DOHH2 (cell line): Measurements from ENCODE around the gene TARBP1.
"Not testable (repeated sequence)": the region's sequence is repeated elsewhere in the genome, so short reads cannot be mapped to it uniquely, and the experiment has no call there.

Experiments
- H3F3A ChIP-seq: fragments of 200-600 bp; sonication (generic), shearing (Covaris generic); 2 replicates; pipeline ENCODE4 v1.6.0; 2016; ENCODE audit warnings: antibody characterized with exemption, mild to moderate bottlenecking; ENCODE audit not compliant: control insufficient read depth, insufficient read depth
- H3K27ac ChIP-seq: fragments of 200-600 bp; sonication (generic); 2 replicates; pipeline ENCODE4 v1.5.1; 2014; ENCODE audit warnings: low read depth, mild to moderate bottlenecking, low read length, moderate library complexity
- H3K27me3 ChIP-seq: fragments of 200-600 bp; sonication (generic); 2 replicates; pipeline ENCODE4 v1.6.1; 2014; ENCODE audit warnings: mild to moderate bottlenecking, low read length, mixed read lengths; ENCODE audit not compliant: control insufficient read depth
- H3K36me3 ChIP-seq: fragments of 200-600 bp; sonication (generic); 2 replicates; pipeline ENCODE4 v1.6.1; 2014; ENCODE audit warnings: mild to moderate bottlenecking, low read length, moderate library complexity, mixed read lengths; ENCODE audit not compliant: control insufficient read depth
- H3K4me1 ChIP-seq: fragments of 200-600 bp; sonication (generic); 2 replicates; pipeline ENCODE4 v1.6.1; 2014; ENCODE audit warnings: mild to moderate bottlenecking, low read length, mixed read lengths; ENCODE audit not compliant: control insufficient read depth
- H3K4me2 ChIP-seq: fragments of 200-600 bp; sonication (generic); 2 replicates; pipeline ENCODE4 v1.6.0; 2014; ENCODE audit warnings: mild to moderate bottlenecking, low read length, moderate library complexity
- H3K4me3 ChIP-seq: fragments of 200-600 bp; sonication (generic); 2 replicates; pipeline ENCODE4 v1.5.1; 2014; ENCODE audit warnings: mild to moderate bottlenecking, low read length, mixed read lengths
- H3K79me2 ChIP-seq: fragments of 200-600 bp; sonication (generic); 2 replicates; pipeline ENCODE4 v1.6.1; 2014; ENCODE audit warnings: mild to moderate bottlenecking, low read length, mixed read lengths; ENCODE audit not compliant: control insufficient read depth
- H3K9me2 ChIP-seq: fragments of 200-600 bp; sonication (generic); replicated peaks from 2 replicates; pipeline ENCODE4 v1.6.1; 2014; ENCODE audit warnings: mild to moderate bottlenecking, low read length, mixed read lengths; ENCODE audit not compliant: control insufficient read depth
- H3K9me3 ChIP-seq: fragments of 200-600 bp; sonication (generic); 2 replicates; pipeline ENCODE4 v1.6.1; 2014; ENCODE audit warnings: antibody characterized with exemption, low read length, mixed read lengths; ENCODE audit not compliant: control insufficient read depth, insufficient read depth
- H4K20me1 ChIP-seq: fragments of 200-600 bp; sonication (generic); 2 replicates; pipeline ENCODE4 v1.6.0; 2014; ENCODE audit warnings: low read depth, mild to moderate bottlenecking, antibody characterized with exemption, low read length, moderate library complexity; ENCODE audit not compliant: control insufficient read depth, insufficient read depth
- CTCF ChIP-seq: fragments of 200-600 bp; sonication (generic); IDR thresholded peaks from one replicate; pipeline ENCODE4 v1.5.1; 2014; ENCODE audit warnings: antibody characterized with exemption, mild to moderate bottlenecking, low read depth, low read length; ENCODE audit not compliant: poor library complexity, severe bottlenecking
- EZH2phosphoT487 ChIP-seq: fragments of 200-600 bp; sonication (generic); IDR thresholded peaks from 2 replicates; pipeline ENCODE4 v1.6.1; 2017; ENCODE audit warnings: borderline replicate concordance, mild to moderate bottlenecking, antibody characterized with exemption, low read length, moderate library complexity, mixed read lengths

The TARBP1 gene

GRCh38 chr1:234504969-234505768 is 26.2 kb upstream of the TARBP1 start:
- Histone ChIP-seq H4K20me1 (no peaks in the 10 kb centered on the region), H3K4me2 (no peak overlapping the region), H3K36me3 (no peaks in the 10 kb centered on the region), H3K4me3 (no peak overlapping the region), H3K27ac (no peak overlapping the region), H3F3A (no peaks in the 10 kb centered on the region), H3K9me2 (no peaks in the 10 kb centered on the region), H3K79me2 (no peaks in the 10 kb centered on the region), H3K4me1 (no peaks in the 10 kb centered on the region), H3K9me3 (no peaks in the 10 kb centered on the region), H3K27me3 (no peaks in the 10 kb centered on the region)
- TF ChIP-seq EZH2phosphoT487 (no peak), CTCF (no peak)

DNA sequence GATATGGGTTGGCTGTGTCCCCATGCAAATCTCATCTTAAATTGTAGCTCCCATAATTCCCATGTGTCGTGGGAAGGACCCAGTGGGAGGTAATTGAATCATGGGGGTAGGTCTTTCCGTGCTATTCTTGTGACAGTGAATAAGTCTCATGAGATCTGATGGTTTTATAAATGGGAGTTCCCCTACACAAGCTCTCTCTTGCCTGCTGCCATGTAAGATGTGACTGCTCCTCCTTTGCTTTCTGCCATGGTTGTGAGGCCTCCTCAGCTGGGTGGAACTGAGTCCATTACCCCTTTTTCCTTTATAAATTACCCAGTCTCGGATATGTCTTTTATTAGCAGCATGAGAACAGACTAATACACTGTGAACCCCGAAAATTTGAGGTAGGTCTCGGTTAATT is 25.3 kb upstream of the TARBP1 start:
- not testable (repeated sequence) for H3F3A ChIP-seq, H3K27ac ChIP-seq, H3K4me2 ChIP-seq

DNA sequence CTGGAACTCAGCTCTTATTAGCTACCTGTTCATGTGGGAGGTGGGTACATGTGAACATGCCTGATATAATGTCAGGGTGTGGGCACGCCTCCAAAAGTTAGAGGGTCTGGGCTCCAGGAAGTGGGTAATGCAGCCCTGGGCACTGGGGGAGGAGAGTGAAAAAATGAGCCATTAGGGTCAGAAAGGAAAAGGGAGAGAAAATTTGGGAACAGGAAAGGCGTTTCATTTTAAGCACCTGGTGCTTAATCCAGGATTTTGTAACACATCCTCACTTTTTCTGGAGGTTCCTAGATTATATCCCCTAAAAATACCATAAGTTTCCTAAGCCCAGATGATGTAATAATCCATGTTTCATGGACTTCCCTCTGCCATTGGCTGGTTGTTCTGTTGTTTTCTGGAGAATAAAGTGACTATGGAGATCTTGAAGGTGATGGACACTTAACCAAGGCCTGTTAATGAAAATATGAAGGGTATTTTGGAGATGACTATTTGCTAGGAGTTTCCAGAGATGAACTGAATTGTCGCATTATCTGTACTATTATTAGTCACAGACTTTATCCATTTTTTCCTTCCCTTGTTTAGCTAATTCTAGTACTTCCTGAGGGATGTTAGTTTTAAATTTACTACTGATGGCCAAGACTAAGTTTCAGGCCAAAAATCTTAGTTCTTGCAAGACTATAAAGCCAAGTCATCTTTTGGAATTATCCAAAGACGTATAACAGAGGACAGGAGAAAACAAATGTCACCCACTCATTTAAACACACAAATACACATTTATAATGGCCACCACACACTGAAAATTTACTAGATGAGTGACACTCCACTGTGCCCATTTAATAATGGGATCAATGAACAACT is 24.4 kb upstream of the TARBP1 start:
- no peak for TF ChIP-seq CTCF
- no peak for TF ChIP-seq EZH2phosphoT487
- peaks cover 11% of the 10 kb centered on the region for H3K4me1 ChIP-seq
- H3K36me3 ChIP-seq: no peaks in the 10 kb centered on the region
- H3K4me3 ChIP-seq: no peak overlapping the region
- no peaks in the 10 kb centered on the region for H3K79me2 ChIP-seq
- no peak overlapping the region for H3K4me2 ChIP-seq
- no peaks in the 10 kb centered on the region for H3K9me2 ChIP-seq
- no peaks in the 10 kb centered on the region for H3K9me3 ChIP-seq
- no peaks in the 10 kb centered on the region for H4K20me1 ChIP-seq
- H3F3A ChIP-seq: no peaks in the 10 kb centered on the region
- peaks cover 4% of the 10 kb centered on the region; the same call in 1 of the 2 replicates for H3K27me3 ChIP-seq
- no peak overlapping the region for H3K27ac ChIP-seq

More for the DNA sequence above, 25.3 kb upstream of the TARBP1 start:
- H3K27me3 ChIP-seq, H3K4me1 ChIP-seq, H4K20me1 ChIP-seq, H3K79me2 ChIP-seq, H3K4me3 ChIP-seq, H3K9me2 ChIP-seq, H3K9me3 ChIP-seq, H3K36me3 ChIP-seq: not testable (repeated sequence)

GRCh38 chr1:234502785-234503184 is 23.8 kb upstream of the TARBP1 start:
- Histone ChIP-seq H3K4me1 (peaks cover 11% of the 10 kb centered on the region), H3K36me3 (no peaks in the 10 kb centered on the region), H3K4me3 (no peak overlapping the region), H3K9me3 (no peaks in the 10 kb centered on the region), H3K27me3 (peaks cover 7% of the 10 kb centered on the region; the same call in 1 of the 2 replicates), H3K9me2 (no peaks in the 10 kb centered on the region), H3F3A (no peaks in the 10 kb centered on the region), H3K4me2 (no peak overlapping the region), H3K27ac (no peak overlapping the region), H4K20me1 (no peaks in the 10 kb centered on the region), H3K79me2 (no peaks in the 10 kb centered on the region)
- no peak for TF ChIP-seq EZH2phosphoT487
- TF ChIP-seq CTCF: no peak
